ENCODE measurements around the gene COX19.

DNA sequence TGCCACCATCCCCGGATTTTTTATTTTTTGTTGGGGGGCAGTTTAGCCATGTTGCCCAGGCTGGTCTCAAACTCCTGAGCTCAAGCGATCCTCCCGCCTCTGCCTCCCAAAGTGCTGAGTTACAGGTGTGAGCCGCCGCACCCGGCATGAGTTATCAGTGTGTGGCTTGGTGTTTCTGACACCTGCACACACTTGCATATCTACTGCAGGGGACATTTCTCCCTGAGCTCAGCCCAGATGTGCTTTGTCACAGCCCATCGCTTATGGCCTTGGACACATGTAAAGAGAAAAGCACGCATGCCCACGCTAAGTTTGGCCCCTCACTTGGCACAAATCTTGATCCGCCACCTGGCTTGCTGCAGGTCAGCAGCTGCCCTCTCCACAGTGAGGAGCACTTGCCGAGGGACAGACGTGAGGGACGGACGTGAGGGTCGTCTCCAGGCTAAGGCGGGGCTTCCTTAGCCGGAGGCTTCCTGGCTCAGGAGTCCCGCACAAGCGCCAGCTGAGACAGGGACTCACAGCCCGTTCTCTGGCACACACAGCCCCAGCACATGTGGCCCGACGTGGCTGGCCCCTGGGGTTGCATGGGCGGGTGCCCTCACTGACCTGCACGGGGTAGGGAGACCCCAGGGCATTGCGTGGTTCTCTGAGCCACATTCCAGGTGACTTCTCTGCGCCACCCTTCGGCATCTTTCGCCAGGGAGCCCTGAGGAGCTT, 19.4 kb upstream of the COX19 start:
- no peak for TF ChIP-seq CTCF (IDR thresholded peaks at IDR 0.05)
- no peak for TF ChIP-seq POLR2A (IDR thresholded peaks at IDR 0.05)
